Colonic mucosa (tissue), 4 donors: ENCODE measurements around the gene NPC1L1. TPM values are rescaled to one million over a fixed set of nuclear protein-coding genes. Genes with fewer than 3 reads are reported as not detected.

Source experiments
- DNase-seq: peaks from one replicate; pipeline ENCODE4 v3.0.0-alpha.2; 2020
- H3K27ac ChIP-seq: fragments of 200-600 bp; one replicate; pipeline ENCODE4 v1.8.0; 2021
- H3K27me3 ChIP-seq: fragments of 200-600 bp; one replicate; pipeline ENCODE4 v1.8.0; 2021
- H3K36me3 ChIP-seq: fragments of 200-600 bp; one replicate; pipeline ENCODE4 v1.8.0; 2021
- H3K4me1 ChIP-seq: fragments of 200-600 bp; one replicate; pipeline ENCODE4 v1.8.0; 2021; ENCODE audit warnings: mild to moderate bottlenecking
- H3K4me3 ChIP-seq: fragments of 200-600 bp; one replicate; pipeline ENCODE4 v1.8.0; 2021
- H3K9ac ChIP-seq, 2 donors: one replicate each; pipeline ENCODE4 v1.7.0; 2013; ENCODE audit warnings: control low read depth in 2 of 2, low read depth in 2 of 2, low read length in 2 of 2
- H3K9me3 ChIP-seq: fragments of 200-600 bp; one replicate; pipeline ENCODE4 v1.8.0; 2021
- CTCF ChIP-seq: fragments of 200-600 bp; IDR thresholded peaks from one replicate; pipeline ENCODE4 v1.8.0; 2022; ENCODE audit warnings: antibody characterized with exemption, mild to moderate bottlenecking
- intact Hi-C: fragments of 100-400 bp; cut with DNase I; formaldehyde crosslinking; loops from one replicate; pipeline ENCODE4 v1.14.1; 2022
- total RNA-seq, 2 donors: library from RNA; stranded (reverse); fragmentation: NEBNext Ultra II Directional in 1 of 2; extraction: Animal tissue kit (Norgen Biotek cat#: 25700) in 1 of 2; gene quantifications; one replicate each; pipeline ENCODE4 v1.2.1, GENCODE V29; 2021
- donor health status: healthy.
- donor health status: DM: no; HTN: no; CAD: no.
- donor health status: DM: no; HTN: no; CAD: no.

The NPC1L1 gene
- total RNA-seq, 2 donors from 2014 or later, result 0.10 to 0.11 TPM

- DNase-seq, result no peak
- H3K4me3 ChIP-seq, result no peak overlapping the region
- H3K27ac ChIP-seq, result no peak overlapping the region
- H3K4me1 ChIP-seq, result no peaks in the 10 kb centered on the region
- intact Hi-C loops, result no loop called here
- H3K9me3 ChIP-seq, result no peaks in the 10 kb centered on the region
- no peaks in the 10 kb centered on the region for H3K36me3 ChIP-seq
- TF ChIP-seq CTCF, result no peak
- no peak overlapping the region for H3K9ac ChIP-seq
- no peaks in the 10 kb centered on the region for H3K27me3 ChIP-seq
Observed at GRCh38 chr7:44473295-44473694, 67.8 kb downstream of the NPC1L1 start.

- Histone ChIP-seq H3K9ac (no peak overlapping the region), H3K27ac (no peak overlapping the region), H3K36me3 (no peaks in the 10 kb centered on the region), H3K9me3 (no peaks in the 10 kb centered on the region), H3K4me3 (no peak overlapping the region), H3K4me1 (no peaks in the 10 kb centered on the region), H3K27me3 (no peaks in the 10 kb centered on the region)
- no peak for DNase-seq
- intact Hi-C loops, result no loop called here
- no peak for TF ChIP-seq CTCF
Observed at GRCh38 chr7:44472843-44473242, 68.3 kb downstream of the NPC1L1 start.

GRCh38 chr7:44471850-44472249, 69.3 kb downstream of the NPC1L1 start:
- Histone ChIP-seq H3K9ac (no peak overlapping the region), H3K9me3 (no peaks in the 10 kb centered on the region), H3K27me3 (no peaks in the 10 kb centered on the region), H3K36me3 (no peaks in the 10 kb centered on the region), H3K4me3 (no peak overlapping the region), H3K4me1 (no peaks in the 10 kb centered on the region), H3K27ac (no peak overlapping the region)
- TF ChIP-seq CTCF, result no peak
- no peak for DNase-seq
- intact Hi-C loops, result no loop called here

- Histone ChIP-seq H3K27ac (no peak overlapping the region), H3K9ac (no peak overlapping the region), H3K4me1 (no peaks in the 10 kb centered on the region), H3K27me3 (no peaks in the 10 kb centered on the region), H3K9me3 (no peaks in the 10 kb centered on the region), H3K36me3 (no peaks in the 10 kb centered on the region), H3K4me3 (no peak overlapping the region)
- DNase-seq, result no peak
- intact Hi-C loops, result no loop called here
- TF ChIP-seq CTCF, result no peak
Observed at GRCh38 chr7:44471436-44471835, 69.7 kb downstream of the NPC1L1 start.

GRCh38 chr7:44470628-44471245, 70.4 kb downstream of the NPC1L1 start:
- no peaks in the 10 kb centered on the region for H3K4me1 ChIP-seq
- H3K36me3 ChIP-seq, result no peaks in the 10 kb centered on the region
- H3K27me3 ChIP-seq, result no peaks in the 10 kb centered on the region
- intact Hi-C loops, result no loop called here
- TF ChIP-seq CTCF, result no peak
- no peak for DNase-seq
- H3K9ac ChIP-seq, result no peak overlapping the region
- no peak overlapping the region for H3K27ac ChIP-seq
- no peak overlapping the region for H3K4me3 ChIP-seq
- H3K9me3 ChIP-seq, result no peaks in the 10 kb centered on the region
